GM18861 (cell line): ENCODE results near the gene MXI1.

Experiments used
- ATAC-seq: cut with Tn5 transposase; IDR thresholded peaks from one replicate; pipeline ENCODE4 v1.9.1; 2021; ENCODE audit not compliant: unreplicated experiment

The MXI1 gene

GRCh38 chr10:110214371-110214826, 7.0 kb downstream of the MXI1 start:
- no peak for ATAC-seq

GRCh38 chr10:110215286-110216170, 8.1 kb downstream of the MXI1 start:
- ATAC-seq: no peak

- ATAC-seq: no peak
Observed at GRCh38 chr10:110216240-110216639, 8.8 kb downstream of the MXI1 start.

GRCh38 chr10:110216942-110217661, 9.7 kb downstream of the MXI1 start:
- ATAC-seq: no peak

- ATAC-seq: no peak
Observed at GRCh38 chr10:110217662-110218008, 10.2 kb downstream of the MXI1 start.

- ATAC-seq: no peak
Observed at GRCh38 chr10:110218632-110219031, 11.2 kb downstream of the MXI1 start.

- no peak for ATAC-seq
Observed at GRCh38 chr10:110219884-110220283, 12.5 kb downstream of the MXI1 start.

- ATAC-seq: no peak
Observed at GRCh38 chr10:110220398-110220797, 13.0 kb downstream of the MXI1 start.

GRCh38 chr10:110221044-110221720, 13.8 kb downstream of the MXI1 start:
- ATAC-seq: no peak

GRCh38 chr10:110221721-110222261, 14.4 kb downstream of the MXI1 start:
- peak; percentile 46 for ATAC-seq

GRCh38 chr10:110222641-110223297, 15.4 kb downstream of the MXI1 start:
- no peak for ATAC-seq

- ATAC-seq: no peak
Observed at GRCh38 chr10:110223298-110223925, 16.0 kb downstream of the MXI1 start.

GRCh38 chr10:110224992-110225391, 17.6 kb downstream of the MXI1 start:
- ATAC-seq: no peak

- no peak for ATAC-seq
Observed at GRCh38 chr10:110225441-110225755, 18.0 kb downstream of the MXI1 start.

- peak; percentile 72 for ATAC-seq
Observed at GRCh38 chr10:110225756-110226542, 18.5 kb downstream of the MXI1 start.

- ATAC-seq: no peak
Observed at GRCh38 chr10:110226543-110226925, 19.1 kb downstream of the MXI1 start.

- ATAC-seq: no peak
Observed at GRCh38 chr10:110226926-110227641, 19.7 kb downstream of the MXI1 start.

- ATAC-seq: no peak
Observed at GRCh38 chr10:110228066-110228465, 20.7 kb downstream of the MXI1 start.

- ATAC-seq: no peak
Observed at GRCh38 chr10:110229155-110229554, 21.8 kb downstream of the MXI1 start.
